Loucy (cell line): ENCODE data around the gene SCARF2.

Source experiments
- EZH2phosphoT487 ChIP-seq: fragments of 200-600 bp; IDR thresholded peaks from 2 replicates; pipeline ENCODE4 v1.6.1; 2018; ENCODE audit warnings: antibody characterized with exemption, mild to moderate bottlenecking, moderate library complexity, borderline replicate concordance
- TF ChIP-seq, protein P1 (sequence below): fragments of 200-600 bp; sonication (generic); conservative IDR thresholded peaks from 2 replicates; pipeline ENCODE4 v1.5.1; 2014; ENCODE audit warnings: mild to moderate bottlenecking, antibody characterized with exemption, low read length

DNA sequence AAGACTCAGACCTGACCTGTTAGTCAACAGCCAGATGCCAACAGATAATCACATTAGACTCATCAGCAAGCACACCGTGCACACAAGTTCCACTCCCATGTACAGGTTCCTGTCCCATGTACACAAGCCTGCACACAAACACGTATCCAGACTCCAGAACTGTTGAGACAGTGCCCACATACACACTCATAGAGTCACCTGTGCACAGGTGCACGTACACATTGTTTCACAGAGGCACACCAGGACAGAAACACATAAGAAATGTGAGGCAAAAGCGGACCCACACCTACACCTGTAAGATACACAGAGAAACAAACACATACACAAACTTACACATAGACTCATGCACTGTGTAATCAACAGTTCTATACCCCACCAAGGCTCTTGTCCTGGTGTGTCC is 46.4 kb downstream of the SCARF2 start:
- TF ChIP-seq, protein P1, sequence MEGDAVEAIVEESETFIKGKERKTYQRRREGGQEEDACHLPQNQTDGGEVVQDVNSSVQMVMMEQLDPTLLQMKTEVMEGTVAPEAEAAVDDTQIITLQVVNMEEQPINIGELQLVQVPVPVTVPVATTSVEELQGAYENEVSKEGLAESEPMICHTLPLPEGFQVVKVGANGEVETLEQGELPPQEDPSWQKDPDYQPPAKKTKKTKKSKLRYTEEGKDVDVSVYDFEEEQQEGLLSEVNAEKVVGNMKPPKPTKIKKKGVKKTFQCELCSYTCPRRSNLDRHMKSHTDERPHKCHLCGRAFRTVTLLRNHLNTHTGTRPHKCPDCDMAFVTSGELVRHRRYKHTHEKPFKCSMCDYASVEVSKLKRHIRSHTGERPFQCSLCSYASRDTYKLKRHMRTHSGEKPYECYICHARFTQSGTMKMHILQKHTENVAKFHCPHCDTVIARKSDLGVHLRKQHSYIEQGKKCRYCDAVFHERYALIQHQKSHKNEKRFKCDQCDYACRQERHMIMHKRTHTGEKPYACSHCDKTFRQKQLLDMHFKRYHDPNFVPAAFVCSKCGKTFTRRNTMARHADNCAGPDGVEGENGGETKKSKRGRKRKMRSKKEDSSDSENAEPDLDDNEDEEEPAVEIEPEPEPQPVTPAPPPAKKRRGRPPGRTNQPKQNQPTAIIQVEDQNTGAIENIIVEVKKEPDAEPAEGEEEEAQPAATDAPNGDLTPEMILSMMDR: no peak
- no peak for TF ChIP-seq EZH2phosphoT487
